B cell (primary cell): ENCODE measurements around the gene C19orf12.

Experiments used
- EZH2 ChIP-seq: IDR thresholded peaks from 2 replicates; pipeline ENCODE4 v1.6.1; 2012; ENCODE audit warnings: borderline replicate concordance, low read depth, mild to moderate bottlenecking, moderate library complexity, low read length; ENCODE audit not compliant: insufficient read depth, poor library complexity, severe bottlenecking
- TF ChIP-seq, protein P1 (sequence below): fragments of 200-600 bp; IDR thresholded peaks from one replicate; pipeline ENCODE4 v1.8.0; 2022; ENCODE audit warnings: antibody characterized with exemption, mild to moderate bottlenecking

DNA sequence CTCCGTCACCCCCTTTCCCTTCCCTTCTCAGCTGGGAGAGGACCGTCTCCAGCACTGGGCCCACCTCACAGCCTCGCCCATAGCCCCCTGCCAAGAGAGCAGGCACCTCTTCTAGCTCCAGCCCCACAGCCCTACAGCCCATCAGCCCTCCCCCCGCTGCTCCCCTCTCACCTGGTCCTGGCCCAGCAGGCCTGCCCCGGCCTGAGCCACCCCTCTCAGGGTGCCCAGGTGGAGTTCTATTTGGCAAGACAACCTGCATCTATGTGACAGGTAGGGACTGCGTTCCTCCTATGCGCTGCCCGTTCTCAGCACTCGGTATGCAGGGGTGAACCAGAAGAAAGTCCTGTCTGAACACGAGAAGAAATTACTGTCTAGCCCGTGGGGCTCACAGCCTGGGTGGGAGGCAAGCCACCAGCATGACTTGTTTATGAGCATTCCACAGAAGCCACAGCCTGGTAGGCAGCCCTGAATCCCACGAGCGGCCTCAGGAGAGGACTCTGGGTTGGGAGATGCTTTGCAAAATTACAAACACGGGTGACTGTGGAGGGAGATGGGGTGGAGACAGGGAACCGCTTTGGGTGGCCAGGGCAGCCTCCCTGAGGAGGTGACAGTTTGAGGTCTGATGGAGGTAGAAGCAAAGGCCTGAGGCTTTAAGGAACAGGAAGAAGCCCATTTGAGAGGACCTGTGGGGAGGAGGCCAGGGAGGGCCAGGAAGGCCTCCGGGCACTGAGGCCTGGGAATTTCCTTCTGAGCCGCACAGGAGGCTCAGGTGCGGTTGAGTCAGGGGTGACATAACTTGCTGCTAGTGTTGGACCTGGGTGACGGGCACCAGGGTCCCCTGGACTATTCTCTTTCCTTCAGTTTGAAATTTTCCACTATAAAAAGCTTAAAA lies 51.0 kb downstream of the C19orf12 start:
- TF ChIP-seq, protein P1, sequence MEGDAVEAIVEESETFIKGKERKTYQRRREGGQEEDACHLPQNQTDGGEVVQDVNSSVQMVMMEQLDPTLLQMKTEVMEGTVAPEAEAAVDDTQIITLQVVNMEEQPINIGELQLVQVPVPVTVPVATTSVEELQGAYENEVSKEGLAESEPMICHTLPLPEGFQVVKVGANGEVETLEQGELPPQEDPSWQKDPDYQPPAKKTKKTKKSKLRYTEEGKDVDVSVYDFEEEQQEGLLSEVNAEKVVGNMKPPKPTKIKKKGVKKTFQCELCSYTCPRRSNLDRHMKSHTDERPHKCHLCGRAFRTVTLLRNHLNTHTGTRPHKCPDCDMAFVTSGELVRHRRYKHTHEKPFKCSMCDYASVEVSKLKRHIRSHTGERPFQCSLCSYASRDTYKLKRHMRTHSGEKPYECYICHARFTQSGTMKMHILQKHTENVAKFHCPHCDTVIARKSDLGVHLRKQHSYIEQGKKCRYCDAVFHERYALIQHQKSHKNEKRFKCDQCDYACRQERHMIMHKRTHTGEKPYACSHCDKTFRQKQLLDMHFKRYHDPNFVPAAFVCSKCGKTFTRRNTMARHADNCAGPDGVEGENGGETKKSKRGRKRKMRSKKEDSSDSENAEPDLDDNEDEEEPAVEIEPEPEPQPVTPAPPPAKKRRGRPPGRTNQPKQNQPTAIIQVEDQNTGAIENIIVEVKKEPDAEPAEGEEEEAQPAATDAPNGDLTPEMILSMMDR, result no peak
- no peak for TF ChIP-seq EZH2
